ENCODE measurements around the gene LTN1.

DNA sequence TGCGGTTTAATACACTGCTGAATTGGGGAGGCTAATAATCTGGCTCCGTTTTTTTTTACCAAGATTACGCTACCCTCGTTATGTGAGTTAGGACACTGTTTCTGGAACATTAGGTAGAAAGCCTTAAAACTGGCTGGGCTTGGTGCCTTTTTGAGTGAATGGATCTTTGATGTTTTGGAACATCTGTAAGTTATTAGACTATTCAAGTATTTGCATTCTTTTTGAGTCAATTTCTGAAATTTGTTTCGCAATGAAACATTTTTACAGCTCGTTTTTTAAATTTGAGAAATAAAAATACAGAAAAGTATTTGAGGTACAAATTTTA, 106.9 kb downstream of the LTN1 start:
- TF ChIP-seq, protein P1, sequence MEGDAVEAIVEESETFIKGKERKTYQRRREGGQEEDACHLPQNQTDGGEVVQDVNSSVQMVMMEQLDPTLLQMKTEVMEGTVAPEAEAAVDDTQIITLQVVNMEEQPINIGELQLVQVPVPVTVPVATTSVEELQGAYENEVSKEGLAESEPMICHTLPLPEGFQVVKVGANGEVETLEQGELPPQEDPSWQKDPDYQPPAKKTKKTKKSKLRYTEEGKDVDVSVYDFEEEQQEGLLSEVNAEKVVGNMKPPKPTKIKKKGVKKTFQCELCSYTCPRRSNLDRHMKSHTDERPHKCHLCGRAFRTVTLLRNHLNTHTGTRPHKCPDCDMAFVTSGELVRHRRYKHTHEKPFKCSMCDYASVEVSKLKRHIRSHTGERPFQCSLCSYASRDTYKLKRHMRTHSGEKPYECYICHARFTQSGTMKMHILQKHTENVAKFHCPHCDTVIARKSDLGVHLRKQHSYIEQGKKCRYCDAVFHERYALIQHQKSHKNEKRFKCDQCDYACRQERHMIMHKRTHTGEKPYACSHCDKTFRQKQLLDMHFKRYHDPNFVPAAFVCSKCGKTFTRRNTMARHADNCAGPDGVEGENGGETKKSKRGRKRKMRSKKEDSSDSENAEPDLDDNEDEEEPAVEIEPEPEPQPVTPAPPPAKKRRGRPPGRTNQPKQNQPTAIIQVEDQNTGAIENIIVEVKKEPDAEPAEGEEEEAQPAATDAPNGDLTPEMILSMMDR (IDR thresholded peaks at IDR 0.05) = no peak
- TF ChIP-seq POLR2A (IDR thresholded peaks at IDR 0.05) = no peak

Measured in lower leg skin (tissue), 3 donors.